ENCODE results near the gene KAT6B. TPM values are rescaled to one million over a fixed set of nuclear protein-coding genes. Genes with fewer than 3 reads are reported as not detected.

Gene KAT6B
- total RNA-seq, 1 donor from 2014 or later, result 304 TPM

DNA sequence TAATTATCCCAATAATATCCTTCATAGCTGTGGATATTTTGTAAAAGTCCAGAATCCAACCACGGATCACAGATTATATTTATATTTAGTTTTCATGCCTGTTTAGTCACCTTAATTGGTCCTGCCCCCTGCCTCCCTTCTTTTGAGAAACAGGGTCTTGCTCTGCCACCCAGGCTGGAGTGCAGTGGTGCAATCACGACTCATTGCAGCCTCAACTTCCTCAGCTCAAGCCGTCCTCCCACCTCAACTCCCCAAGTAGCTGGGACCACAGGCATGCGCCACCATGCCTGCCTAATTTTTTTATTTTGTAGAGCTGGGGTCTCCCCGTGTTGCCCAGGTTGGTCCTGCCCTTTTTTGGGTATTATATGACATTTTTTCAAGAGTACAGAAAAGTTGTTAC is 129.4 kb downstream of the KAT6B start:
- DNase-seq, result no peak

DNA sequence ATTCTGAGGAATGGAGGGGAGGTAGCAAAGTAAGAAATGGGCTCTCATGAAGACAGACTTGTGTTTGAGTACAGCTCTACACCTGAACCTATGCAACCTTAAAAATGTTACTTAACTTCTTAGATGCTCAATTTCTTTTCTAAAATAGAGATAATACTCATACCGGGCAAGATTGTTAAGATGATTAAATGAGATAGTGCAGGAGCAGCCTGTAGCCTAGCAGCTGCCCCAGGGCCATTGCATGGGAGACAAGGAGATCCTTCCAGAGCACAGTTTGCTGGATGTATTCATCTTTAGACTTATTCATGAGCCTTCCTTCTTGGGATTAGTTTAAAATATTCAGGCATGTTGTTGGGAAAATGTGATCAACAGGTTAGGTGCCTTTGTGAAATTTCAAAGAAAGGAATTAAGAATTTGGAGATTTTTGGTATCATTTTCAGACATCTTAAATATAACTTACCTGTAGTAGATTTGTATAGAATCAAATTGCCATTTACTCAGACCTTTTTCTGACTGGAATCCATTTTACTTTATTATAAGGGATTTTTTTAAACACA is 130.2 kb downstream of the KAT6B start:
- no peak for DNase-seq

DNA sequence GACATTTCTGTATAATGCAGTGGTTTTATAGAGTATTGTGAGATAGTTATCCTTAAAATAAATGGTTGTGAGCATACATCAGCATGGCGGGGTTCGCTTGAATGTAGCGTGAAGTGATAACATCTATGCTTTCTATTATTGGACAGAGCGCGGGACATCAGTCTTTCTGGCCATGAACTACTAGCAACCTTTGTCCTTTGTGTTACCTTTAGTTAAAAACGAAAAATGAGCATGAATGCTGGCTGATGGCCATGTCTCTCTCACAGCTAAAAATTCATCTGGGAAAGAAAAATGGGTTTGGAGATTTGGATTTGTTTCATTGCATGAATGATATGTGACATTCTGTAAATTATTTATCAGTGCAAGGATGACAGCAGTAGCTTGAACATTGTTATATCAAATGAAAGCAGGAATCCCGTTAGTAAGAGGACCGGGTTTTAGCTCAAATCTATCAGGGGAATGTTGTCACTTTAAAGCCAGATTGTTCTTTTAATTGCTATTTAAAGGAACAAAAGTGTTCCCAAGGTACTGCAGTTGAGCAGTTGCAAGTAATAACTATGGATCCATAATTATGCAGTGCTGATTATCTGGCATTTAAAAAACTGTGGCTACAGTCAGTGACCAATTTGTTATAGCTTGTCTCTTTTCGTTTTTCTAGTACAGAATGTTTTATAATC is 131.0 kb downstream of the KAT6B start:
- DNase-seq, result no peak

DNA sequence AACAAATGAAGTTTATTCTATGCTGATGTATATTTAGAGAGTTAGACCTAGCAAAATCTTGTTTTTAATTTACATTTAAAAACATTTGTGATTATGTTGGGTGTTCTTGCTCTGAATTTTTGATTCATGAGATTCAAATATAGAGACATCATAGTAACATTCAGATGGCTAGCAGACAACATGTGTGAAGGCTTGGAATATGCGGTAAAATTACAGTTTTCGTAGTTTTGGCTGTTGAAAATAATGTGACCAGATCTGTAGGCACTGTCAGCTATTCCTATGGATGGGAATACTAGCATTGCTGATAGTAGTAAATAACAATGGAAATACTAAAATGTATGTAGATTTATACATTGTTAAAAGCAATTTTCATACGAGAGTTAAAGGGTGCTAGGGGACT is 131.9 kb downstream of the KAT6B start:
- no peak for DNase-seq

DNA sequence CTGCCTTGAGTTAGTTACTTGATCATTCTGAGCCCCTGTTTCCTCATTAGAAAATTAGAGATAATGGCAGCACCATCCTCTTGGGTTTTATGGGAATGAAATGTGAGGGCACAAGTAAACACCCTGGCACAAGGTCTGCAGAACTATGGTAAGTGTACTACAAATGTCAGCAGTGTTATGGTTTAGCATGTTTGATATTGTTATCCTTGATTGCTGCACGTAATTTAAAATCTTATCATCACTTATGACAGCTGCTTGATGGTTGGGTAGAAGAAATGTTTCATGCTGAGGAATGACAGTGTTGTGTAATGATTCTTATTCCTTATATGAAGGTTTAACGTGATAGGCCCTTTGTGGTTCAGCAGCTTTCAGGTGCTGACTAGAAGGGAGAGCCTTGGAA is 134.3 kb downstream of the KAT6B start:
- no peak for DNase-seq

DNA sequence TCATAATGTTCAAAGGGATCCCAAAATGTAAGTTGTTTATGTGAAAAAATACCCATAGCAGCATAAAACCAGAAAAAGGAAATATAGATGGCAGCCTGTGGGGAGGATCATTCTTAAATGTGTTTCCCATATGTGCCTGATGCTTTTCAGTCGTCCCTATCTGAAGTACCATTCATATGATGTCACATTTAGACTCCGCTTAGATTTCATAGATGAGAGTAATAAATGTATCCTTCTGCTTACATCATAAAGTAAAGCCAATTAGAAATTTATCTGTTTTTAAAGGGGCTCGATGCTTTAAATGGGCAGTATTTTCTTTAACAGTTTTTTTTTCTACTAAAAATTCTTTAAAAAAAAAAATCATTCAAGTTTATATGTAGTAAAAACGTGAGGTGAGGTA is 136.1 kb downstream of the KAT6B start:
- no peak for DNase-seq

DNA sequence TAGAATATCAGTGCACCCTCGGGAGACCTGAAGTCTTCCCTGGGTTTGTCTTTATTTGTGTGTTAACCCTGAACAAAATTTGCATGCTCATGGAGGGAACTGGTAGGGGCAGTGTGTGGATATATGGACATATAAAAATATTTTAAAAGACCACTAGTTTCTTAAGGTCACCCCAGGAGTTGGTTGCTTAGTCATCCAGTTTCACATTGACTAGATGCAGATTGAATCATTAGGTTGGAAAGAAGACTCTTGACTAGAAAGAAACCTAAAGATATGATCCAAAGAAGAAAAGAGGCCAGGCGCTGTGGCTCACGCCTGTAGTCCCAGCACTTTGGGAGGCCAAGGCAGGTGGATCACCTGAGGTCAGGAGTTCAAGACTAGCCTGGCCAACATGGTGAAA is 137.1 kb downstream of the KAT6B start:
- DNase-seq, result no peak

DNA sequence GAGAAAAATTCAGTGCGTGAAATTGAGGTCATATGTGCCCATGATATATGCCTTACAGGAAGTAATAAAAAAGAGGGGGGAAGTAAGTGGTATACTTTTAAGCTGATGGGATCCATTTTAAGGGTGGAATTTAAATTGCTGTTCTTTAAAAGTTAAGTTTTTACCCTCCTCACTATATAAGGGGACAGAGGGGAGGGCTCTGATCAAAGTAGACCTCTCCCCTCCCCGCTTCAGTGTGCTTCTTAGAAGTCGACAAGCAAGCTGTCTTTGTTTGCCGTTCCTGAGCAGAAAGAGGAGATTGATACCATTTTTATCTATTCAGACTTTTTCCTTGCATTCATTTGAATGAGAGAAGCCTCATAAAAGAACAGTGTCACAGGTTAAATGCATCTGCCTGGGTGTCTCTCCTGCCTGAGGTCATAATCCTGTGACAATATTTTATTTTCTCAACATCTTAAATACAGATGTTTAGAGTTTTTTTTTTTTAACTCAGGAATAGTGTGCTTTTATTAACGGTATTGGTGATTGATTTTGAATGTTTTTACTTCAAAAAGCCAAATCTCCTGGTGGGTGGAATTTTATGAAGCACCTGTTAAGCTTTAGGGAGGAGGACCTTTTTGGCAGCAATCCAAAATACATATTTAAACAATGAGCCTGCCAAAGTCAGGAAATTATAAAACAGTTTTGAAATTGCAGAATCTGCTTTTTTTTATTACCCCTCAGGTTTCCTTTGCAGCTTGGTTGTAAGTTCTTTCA is 141.7 kb downstream of the KAT6B start:
- DNase-seq, result no peak

DNA sequence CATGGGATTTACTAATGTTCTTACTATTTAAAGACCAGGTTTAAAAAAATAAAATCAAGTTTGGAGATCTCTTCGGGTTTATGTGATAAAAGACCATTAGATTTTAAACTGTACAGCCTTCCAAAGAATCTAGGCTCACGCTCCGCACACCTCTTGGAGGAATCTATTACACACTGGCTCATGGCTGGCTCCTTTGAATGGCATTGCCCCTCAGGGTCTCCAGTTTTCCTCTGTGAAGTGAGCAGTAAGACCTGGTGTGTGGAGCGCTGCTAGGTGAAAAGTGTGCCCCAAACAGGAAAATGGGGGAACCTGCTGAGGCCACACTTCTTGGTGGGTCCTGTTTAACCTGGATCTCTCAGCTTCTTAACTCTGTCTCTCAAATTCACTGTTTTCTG is 142.3 kb downstream of the KAT6B start:
- DNase-seq, result no peak

DNA sequence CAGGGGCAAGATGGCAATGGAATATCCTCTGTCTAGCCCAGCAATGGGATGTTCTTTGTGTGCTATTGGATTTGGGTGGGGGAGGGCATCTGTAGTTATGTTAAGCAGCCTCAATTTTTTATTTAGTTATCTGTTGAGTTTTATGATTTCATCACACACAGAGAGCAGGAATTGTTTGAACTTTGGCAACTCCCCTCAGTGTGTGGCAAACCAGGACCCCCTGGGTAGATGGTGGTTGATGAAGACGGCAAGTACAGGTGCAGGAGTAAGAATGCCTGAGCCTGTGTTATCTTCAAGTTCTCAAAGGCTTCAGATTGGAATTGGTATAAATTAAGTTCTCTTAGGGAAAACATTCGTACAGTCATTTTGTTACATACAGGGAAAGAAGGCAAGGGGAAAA is 142.7 kb downstream of the KAT6B start:
- no peak for DNase-seq

DNA sequence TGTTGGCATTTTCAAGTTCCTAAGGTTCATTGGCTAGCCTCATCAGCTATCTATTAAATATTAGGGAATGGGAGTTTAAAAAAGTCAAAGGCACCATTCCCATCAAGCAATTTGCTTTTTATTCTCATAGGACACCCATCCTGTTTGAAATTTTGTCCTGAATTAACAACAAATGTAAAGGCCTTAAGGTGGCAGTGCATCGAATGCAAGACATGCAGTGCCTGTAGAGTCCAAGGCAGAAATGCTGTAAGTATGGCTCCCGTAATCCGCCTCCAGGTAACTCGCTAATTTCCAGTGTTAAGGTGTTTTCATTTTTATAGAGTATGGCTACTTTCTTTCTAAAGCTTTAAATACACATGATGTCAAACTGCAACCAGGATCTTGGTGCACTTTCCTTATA is 143.1 kb downstream of the KAT6B start:
- DNase-seq, result no peak

DNA sequence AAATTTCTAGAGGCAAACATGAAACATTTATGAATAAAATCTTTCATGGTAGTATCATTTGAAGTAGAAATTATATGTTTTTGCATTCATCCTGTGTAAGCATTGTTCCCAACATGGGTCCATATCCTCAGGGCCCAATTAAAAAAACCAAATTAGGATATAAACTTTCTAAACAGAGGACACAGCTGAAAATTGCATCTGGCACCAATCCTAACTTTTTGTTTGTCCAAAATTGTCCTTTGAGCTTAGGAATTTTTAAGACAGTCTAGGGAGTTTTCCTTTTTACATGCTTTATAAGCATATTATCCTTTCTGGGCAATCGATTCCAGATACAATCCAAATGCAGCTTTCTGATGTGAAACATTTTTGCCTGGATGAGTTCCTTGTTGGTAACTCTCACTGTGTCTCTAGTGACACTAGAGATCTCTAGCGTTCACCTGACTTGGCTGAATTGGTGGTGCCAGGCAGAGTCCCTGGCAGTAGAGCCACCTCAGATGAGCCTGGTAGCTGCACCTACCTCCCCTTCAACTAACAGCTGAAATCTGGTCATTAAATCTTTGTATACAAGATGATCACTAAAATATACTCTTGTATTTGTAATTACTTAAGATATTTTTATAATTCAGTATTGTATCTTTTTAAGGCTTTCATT is 147.5 kb downstream of the KAT6B start:
- no peak for DNase-seq

DNA sequence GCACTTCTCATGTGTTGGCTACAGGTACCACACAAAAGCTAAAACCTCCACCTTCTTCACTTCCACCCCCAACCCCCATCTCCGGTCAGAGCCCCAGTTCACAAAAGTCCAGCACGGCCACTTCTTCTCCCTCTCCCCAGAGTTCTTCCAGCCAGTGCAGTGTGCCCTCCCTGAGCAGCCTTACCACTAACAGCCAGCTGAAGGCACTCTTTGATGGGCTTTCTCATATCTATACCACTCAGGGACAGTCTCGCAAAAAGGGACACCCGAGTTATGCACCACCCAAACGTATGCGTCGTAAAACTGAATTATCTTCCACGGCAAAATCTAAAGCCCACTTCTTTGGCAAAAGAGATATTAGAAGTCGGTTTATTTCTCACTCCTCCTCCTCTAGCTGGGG is 149.4 kb downstream of the KAT6B start:
- no peak for DNase-seq

DNA sequence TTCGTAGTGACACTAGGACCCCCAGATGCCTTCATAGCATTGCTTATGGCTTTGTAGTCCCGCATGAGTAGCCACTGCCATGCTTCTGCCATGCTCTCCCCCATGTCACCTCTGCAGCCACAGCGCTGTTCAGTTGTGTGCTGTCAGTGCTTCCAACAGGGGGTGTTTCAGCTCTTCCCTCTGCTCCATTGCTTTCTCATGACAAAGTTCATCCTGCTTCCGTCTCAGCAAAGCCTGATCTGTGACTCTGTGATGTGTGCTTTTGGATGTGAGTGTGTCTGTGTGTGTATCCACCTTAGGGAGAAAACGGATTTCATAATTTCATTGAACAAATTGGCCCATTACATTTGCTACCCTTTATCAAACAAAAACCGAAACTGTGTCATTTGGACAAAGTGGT is 150.2 kb downstream of the KAT6B start:
- no peak for DNase-seq

DNA sequence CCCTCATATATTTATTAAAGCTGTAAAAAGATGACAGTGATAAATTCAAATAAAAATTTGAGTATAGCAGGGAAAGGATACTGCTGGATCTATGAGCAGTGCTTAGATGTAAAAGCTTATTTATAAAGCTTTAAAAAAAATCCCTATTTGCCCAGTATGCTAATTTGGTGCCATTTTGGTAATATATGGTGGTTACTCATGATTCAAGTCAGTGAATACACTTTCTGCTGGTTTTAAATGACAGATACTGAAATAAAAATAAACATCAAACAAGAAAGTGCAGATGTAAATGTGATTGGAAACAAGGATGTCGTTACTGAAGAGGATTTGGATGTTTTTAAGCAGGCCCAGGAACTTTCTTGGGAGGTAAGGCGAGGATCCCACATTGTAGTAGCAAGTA is 150.7 kb downstream of the KAT6B start:
- no peak for DNase-seq

DNA sequence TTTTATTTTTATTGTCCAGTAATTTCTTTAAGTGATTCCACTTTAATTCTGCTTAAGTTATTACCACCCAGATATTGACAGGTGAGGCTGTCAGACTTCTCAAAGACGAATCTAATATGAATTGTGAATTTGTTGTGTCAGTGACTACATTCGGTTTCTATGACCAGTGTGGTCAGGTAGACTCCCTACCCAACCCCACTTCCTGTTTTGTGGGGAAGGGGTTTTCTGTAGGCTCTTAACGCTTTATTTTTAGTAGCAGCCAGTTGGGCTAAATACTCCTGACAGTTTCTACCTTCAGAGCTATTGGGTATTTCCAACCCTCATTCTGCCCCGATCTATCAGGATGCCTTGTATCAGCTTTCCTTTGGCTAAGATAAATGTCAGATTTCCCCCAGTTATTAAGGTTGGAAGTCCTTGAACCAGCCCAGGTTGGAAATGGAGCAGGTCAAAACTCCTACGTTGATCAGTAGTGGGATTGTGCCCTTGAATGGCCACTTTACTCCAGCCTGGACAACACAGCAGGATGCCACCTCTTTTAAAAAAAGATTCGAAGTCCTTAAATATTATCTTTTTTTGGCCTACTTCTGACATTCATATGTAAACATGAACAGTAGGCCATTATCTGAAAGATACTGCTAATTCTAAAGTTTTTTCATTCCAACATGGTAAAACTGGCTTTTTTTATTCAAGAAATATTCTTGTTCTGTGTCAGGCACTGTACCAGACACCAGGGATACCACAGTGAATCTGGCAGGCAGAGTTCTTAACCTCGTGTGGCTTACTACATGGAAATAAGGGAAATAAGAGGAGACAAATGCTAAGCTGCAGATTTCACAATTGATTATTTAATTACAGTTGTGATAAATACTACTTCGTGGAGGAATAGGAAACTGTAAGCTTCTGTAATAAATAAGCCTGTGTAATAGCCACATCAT is 151.8 kb downstream of the KAT6B start:
- no peak for DNase-seq

DNA sequence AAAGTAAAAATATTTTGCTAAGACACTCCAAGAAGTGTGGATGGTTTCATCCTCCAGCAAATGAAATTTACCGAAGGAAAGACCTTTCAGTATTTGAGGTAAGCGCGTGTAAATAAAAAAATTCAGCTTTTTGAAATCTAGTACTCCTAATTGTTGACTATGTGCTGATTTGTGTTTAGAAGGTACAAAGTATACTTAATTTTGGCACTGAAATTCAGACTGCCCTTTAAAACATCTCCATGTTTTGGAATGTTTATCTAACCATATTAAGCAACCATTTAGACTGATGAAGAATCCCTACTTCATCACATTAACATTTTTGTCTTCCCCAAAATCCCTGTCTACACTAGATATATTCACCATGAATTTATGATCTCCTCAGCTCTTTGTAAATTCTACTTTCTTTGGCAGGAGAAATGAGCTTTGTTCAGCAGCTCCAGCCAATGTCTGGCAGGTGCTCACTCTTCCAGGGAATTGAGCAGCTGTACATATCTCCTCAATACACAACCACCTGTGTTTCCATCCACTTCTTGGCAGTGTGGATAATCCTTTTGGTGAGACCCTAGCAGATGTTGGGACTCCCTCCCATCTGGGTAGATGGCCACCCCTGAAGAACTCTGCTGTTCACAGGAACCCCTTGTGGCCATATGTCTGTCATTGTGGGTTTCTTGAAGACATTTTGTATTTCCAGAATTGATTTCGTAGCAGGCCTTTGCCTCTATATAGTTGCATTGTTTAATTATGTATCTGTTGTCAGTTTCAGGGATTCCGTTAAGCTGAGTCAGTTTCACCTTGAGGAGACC is 155.6 kb downstream of the KAT6B start:
- no peak for DNase-seq

DNA sequence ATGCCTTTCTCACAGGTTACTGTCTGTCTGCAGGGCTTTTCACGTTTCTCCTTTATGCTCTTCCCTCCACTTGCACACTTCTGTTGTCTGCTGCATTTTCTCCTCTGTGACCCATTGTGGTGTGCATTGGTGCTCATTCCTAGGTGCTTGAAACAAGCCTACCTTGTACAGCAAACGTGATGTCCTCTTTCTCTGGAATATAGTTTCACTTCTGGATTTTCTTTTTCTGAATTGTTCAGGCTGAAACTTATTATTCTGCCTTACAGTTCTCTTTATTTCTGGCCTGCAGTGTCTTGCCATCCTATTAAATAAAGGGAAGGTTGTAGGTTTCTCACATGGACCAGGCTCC is 156.2 kb downstream of the KAT6B start:
- no peak for DNase-seq

DNA sequence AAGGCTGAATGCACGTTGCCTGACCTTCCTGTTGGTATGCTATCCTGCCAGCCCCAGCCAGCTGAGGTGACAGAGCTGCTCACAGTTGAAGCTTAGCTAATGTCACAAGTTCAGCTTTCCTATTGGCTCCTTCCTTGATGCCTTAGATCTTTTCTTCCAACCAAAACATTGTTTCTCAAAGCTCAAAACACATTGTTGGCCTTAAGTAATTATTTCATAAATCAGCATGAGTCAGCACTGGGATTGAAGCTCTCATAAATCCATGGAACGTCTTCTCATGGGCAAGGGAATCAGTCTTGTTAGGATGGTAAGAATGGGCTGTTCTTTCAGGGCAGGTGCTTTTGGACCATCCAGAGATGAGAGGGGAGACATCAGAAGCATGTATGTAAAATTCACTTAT is 157.0 kb downstream of the KAT6B start:
- no peak for DNase-seq

DNA sequence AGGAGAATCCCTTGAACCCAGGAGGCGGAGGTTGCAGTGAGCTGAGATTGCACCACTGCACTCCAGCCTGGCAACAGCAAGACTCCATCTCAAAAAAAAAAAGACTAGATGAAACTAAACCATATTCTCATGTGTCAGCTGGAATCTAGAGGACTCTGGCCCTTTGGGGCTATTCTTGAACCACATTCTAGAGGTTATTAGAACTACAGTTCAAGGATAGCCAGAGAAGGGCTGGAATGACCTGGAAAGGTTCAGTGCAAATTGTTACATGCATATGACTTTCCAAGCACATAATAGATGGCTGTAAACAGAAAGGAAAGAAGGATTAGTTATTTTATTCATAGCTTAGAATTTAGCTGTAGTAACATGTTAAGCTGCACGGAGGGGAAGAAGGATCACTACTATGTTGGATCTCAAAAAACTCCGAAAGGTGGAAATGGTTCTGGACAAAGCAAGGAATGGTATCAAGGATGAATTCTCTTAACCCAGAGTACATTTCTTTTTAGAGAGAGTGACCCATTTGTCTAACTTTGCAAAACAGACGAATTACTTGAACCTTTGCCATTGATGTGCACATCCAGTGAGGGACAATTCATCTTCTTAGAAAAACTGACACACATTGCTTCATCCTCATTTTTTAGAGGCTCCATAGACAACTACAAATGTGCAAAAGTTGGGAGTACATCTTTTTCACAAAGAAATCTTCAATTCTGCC is 161.1 kb downstream of the KAT6B start:
- DNase-seq, result no peak

Measured in occipital lobe (tissue), 2 donors.